ENCODE data around the gene CLASP1.
A peak's percentile ranks its signal among the peaks of the same experiment; 100 is the strongest.
"Not testable (repeated sequence)": the region's sequence is repeated elsewhere in the genome, so short reads cannot be mapped to it uniquely, and the experiment has no call there.

The CLASP1 gene

DNA sequence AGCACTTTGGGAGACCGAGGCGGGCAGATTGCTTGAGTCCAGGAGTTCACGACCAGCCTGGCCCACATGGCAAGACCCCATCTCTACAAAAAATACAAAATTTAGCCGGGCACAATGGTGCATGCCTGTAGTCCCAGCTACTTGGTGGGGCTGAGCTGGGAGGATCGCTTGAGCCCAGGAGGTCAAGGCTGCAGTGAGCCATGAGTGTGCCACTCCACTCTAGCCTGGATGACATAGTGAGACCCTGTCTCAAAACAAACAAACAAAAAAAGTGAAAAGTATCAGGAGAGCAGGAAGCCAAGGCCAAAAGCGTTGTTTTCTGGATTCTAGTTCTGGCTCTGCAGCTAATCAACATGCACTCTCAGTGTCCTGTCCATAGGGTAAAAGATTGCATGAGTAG is 10.7 kb upstream of the CLASP1 start:
- TF ChIP-seq, protein P1, sequence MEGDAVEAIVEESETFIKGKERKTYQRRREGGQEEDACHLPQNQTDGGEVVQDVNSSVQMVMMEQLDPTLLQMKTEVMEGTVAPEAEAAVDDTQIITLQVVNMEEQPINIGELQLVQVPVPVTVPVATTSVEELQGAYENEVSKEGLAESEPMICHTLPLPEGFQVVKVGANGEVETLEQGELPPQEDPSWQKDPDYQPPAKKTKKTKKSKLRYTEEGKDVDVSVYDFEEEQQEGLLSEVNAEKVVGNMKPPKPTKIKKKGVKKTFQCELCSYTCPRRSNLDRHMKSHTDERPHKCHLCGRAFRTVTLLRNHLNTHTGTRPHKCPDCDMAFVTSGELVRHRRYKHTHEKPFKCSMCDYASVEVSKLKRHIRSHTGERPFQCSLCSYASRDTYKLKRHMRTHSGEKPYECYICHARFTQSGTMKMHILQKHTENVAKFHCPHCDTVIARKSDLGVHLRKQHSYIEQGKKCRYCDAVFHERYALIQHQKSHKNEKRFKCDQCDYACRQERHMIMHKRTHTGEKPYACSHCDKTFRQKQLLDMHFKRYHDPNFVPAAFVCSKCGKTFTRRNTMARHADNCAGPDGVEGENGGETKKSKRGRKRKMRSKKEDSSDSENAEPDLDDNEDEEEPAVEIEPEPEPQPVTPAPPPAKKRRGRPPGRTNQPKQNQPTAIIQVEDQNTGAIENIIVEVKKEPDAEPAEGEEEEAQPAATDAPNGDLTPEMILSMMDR (IDR thresholded peaks at IDR 0.05; ENCODE audit: low read depth, low read length) = no peak
- Histone ChIP-seq H3K27ac (no peak overlapping the region), H3K9me3 (ENCODE audit: severe bottlenecking) (no peaks in the 10 kb centered on the region), H3K36me3 (no peaks in the 10 kb centered on the region; the same call in 1 of the 2 replicates), H3K4me3 (ENCODE audit: low read depth, low read length) (no peak overlapping the region), H3K27me3 (ENCODE audit: insufficient read depth, low read depth, severe bottlenecking) (no peaks in the 10 kb centered on the region)
- DNase-seq = no peak

DNA sequence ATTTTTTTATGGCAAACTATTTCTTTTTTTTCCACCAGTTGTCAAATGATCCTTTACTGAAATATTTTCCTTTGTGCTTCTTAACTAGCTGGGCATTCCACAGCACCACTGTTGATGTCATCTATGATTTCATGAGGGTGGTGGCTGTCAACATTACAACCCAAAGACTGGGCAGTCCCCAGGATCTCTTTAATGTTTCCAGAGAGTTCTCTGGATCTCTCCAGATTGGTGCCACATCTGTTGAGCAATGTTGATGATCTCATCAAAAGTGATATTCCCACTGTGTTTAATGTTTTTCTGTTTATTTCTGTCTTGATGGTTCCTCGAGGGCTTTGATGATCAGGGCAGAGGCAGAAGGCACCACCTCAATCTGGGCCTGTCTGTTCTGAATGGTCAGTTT is 9.1 kb upstream of the CLASP1 start:
- not testable (repeated sequence) for H3K27me3 ChIP-seq (ENCODE audit: insufficient read depth, low read depth, severe bottlenecking); H3K27ac ChIP-seq; H3K9me3 ChIP-seq (ENCODE audit: severe bottlenecking); DNase-seq; H3K4me3 ChIP-seq (ENCODE audit: low read depth, low read length); H3K36me3 ChIP-seq

DNA sequence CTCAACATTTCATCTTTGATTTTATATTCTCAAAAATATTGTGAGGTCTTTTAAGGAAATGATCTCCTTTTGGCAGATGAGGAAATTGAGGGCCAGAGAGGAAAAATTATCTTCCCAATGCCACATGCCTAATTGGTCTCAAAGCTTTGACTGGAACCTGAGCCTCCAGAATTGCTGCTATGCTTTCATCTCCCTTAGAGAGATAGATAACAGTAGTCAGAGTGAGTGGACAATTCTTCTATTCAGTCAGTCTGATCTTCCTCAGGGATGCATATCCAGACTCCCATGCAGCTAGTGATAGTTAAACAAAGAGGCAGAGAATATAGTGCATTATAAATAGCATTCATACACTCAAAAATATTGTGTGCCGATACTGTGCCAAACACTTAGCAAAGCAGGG is 3.8 kb upstream of the CLASP1 start:
- no peak overlapping the region for H3K4me3 ChIP-seq (ENCODE audit: low read depth, low read length)
- H3K36me3 ChIP-seq = peaks cover 13% of the 10 kb centered on the region
- DNase-seq = no peak
- TF ChIP-seq, protein P1 (IDR thresholded peaks at IDR 0.05; ENCODE audit: low read depth, low read length) = no peak
- H3K27ac ChIP-seq = no peak overlapping the region
- no peaks in the 10 kb centered on the region for H3K9me3 ChIP-seq (ENCODE audit: severe bottlenecking)
- no peaks in the 10 kb centered on the region for H3K27me3 ChIP-seq (ENCODE audit: insufficient read depth, low read depth, severe bottlenecking)

DNA sequence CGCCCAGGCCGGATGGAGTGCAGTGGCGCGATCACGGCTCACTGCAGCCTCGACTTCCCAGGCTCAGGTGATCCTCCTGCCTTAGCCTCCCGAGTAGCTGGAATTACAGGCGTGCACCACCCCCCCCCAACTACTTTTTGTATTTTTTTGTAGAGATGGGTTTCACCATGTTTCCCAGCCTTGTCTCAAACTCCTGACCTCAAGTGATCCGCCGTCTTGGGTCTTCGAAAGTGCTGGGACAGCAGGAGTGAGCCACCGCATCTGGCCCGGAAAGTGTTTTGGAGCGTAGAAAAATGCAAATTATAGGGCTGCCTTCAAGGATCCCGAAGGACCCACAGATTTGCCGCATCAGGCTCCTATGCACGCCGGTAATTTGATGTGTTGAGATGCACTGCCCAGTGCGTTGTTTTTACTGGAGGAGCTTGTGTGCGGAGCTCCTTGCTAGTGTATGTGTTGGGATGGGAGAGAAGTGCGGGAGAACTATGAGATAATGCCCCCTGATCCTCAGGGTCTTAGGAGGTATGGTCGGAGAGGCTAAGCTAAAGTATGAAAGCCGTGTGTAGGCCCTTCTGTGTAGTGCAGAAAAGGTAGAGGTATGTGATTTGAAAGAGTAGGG is 1.2 kb upstream of the CLASP1 start:
- Histone ChIP-seq H3K27me3 (ENCODE audit: insufficient read depth, low read depth, severe bottlenecking) (no peaks in the 10 kb centered on the region), H3K4me3 (ENCODE audit: low read depth, low read length) (peak overlapping the region; percentile 89), H3K27ac (peak overlapping the region; percentile 96), H3K36me3 (peaks cover 13% of the 10 kb centered on the region), H3K9me3 (ENCODE audit: severe bottlenecking) (no peaks in the 10 kb centered on the region)
- no peak for DNase-seq
- TF ChIP-seq, protein P1 (IDR thresholded peaks at IDR 0.05; ENCODE audit: low read depth, low read length) = no peak

DNA sequence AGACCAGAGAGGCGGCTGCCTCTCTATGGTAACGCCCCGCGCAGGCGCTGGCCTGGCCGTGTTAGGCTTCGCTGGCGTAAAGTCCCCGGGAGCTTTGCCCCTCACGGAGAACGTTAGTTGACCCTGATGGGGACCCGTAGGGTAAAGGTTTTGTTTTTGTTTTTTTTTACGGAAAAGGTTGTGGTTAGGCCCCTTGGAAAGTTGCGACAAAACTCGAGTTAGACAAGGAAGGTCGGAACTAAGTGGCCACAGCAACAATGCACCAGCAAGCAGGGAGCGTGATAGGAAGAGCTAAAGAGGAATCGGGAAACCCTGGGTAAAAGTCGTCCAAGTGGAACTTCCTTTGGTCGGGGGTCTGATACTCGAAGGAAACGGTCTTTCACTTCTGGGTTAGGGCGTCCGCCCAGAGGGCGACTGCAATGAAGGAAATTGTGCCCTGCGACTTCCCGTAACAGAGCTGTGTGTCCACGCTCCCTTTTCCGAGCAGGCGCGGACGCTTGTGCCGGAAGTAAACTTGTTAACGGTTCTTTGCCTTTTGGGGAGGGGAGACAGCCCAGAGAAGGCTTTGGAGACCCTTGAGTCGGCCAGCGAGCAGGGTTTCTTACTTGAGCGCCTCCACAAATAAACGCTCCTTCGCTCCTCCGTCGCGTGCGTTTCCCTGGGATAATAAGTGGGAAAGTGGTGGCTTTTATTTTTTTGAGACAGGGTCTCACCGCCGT is 493 bp upstream of the CLASP1 start:
- H3K27ac ChIP-seq = peak overlapping the region; percentile 96
- TF ChIP-seq, protein P1 (IDR thresholded peaks at IDR 0.05; ENCODE audit: low read depth, low read length) = no peak
- H3K9me3 ChIP-seq (ENCODE audit: severe bottlenecking) = no peaks in the 10 kb centered on the region

DNA sequence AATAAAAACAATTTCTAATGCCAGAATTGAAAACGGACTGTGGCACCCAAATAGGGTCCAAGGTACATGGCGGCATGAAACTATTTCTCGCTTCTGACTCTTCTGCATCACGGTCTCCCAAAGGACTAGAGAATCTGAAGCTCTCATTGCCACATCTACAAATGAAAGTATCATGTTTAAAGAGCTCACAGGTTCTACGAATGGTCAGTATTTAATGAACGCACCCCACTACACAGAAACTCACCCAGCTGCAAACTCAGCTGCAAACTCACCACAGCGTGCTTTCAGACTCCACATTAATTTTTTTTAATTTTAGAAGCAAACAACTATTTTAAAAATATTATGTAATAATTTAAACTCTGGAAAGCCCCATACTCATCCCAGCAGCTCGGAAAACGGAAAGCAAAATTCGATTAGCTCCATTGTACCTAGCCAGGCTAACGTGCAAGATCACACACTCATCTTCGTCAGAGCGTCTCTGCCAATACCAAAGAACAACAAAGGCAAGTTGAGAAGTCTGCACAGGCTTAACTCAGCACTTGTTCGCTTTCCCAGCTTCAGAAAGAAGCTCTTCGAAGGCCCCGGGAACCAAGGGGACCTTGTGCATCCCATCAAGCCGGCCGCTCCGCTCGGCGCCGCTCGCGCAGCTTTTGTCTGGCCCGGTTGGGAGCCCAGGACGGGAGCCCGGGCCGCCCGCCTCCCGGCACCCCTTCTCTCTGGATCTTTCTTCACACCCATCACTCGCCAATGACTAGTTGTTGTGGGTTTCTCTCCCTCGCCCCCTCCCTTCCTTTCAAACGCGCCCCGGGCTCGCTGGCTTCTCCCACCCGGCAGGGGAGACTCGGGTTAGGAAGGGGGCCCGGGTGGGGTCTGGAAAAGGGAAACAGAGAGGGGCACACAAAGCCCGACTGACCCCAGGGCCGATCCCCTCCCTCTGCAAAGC is 785 bp downstream of the CLASP1 start:
- Histone ChIP-seq H3K4me3 (ENCODE audit: low read depth, low read length) (peak overlapping the region; percentile 89), H3K9me3 (ENCODE audit: severe bottlenecking) (no peaks in the 10 kb centered on the region), H3K27ac (peak overlapping the region; percentile 96), H3K27me3 (ENCODE audit: insufficient read depth, low read depth, severe bottlenecking) (no peaks in the 10 kb centered on the region), H3K36me3 (peaks cover 13% of the 10 kb centered on the region)
- peak; percentile 28 for DNase-seq
- TF ChIP-seq, protein P1 (IDR thresholded peaks at IDR 0.05; ENCODE audit: low read depth, low read length) = no peak

More for the DNA sequence above, 493 bp upstream of the CLASP1 start:
- peak; percentile 97 for DNase-seq
- no peaks in the 10 kb centered on the region for H3K27me3 ChIP-seq (ENCODE audit: insufficient read depth, low read depth, severe bottlenecking)
- peaks cover 13% of the 10 kb centered on the region for H3K36me3 ChIP-seq
- peak overlapping the region; percentile 89 for H3K4me3 ChIP-seq (ENCODE audit: low read depth, low read length)

All from WERI-Rb-1 (cell line).